Measurements from ENCODE around the gene GAS6.

Gene GAS6

DNA sequence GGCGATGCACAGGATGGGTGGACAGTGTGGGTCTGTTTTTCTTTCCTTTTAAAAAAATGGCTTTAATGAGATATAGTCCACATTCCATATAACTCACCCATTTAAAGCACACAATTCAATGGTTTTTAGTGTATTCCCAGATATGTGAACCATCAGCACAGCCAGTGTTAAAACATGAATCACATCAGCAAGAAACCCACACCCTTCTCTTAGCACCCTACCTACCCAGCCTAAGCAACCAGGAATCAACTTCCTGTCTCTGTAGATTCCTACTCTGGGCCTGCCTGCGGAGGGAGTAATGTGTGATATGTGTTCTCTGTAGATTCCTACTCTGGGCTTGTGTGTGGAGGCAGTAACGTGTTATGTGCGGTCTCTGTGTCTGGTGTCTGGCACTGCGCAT is 92.9 kb downstream of the GAS6 start:
- DNase-seq (ENCODE audit: low read depth), result no peak

All from GM04503 (cell line).